IMR-90 (cell line): Measurements from ENCODE around the gene ELOA. TPM values are rescaled to one million over a fixed set of nuclear protein-coding genes. Genes with fewer than 3 reads are reported as not detected.

Source experiments
- ATAC-seq: fragments of 200-7000 bp; cut with Tn5 transposase; 2 replicates; pipeline ENCODE4 v1.9.1; 2020; ENCODE audit warnings: low read depth, mild to moderate bottlenecking, moderate library complexity
- BruUV-seq: library from RNA; stranded (reverse); fragments of 400-500 nt; replicated peaks from 2 replicates; lab custom pipeline; 2021; lab: Mats Ljungman, UMichigan
- CTCF ChIA-PET: fragments of 300-600 bp; formaldehyde crosslinking; extraction: SDS; loops from one replicate; lab custom pipeline; 2021; ENCODE audit warnings: antibody characterized with exemption; lab: Yijun Ruan, JAX
- POLR2A ChIA-PET: fragments of 300-600 bp; sonication (Branson Sonifier 250); formaldehyde crosslinking; loops from one replicate; lab custom pipeline; 2022; ENCODE audit warnings: antibody characterized with exemption; ENCODE audit not compliant: unreplicated experiment; lab: Charles Lee
- DNase-seq: peaks from one replicate; pipeline ENCODE4 v3.0.0; 2013
- H2AFZ ChIP-seq: replicated peaks from 2 replicates; pipeline ENCODE3; 2013; ENCODE audit warnings: low read length, mild to moderate bottlenecking; ENCODE audit not compliant: poor library complexity
- H2AK5ac ChIP-seq: 2 replicates; pipeline ENCODE4 v1.6.1; 2013; ENCODE audit warnings: low read depth, low read length, inconsistent platforms
- H2AK9ac ChIP-seq: replicated peaks from 2 replicates; pipeline ENCODE3; 2013; ENCODE audit warnings: mild to moderate bottlenecking, low read depth, low read length, moderate library complexity; ENCODE audit not compliant: poor library complexity
- H2BK120ac ChIP-seq: 2 replicates; pipeline ENCODE4 v1.6.1; 2013; ENCODE audit warnings: low read depth, low read length, inconsistent platforms
- H2BK15ac ChIP-seq: 3 replicates; pipeline ENCODE4 v1.6.1; 2013; ENCODE audit warnings: low read depth, low read length, inconsistent platforms
- H2BK20ac ChIP-seq: 2 replicates; pipeline ENCODE4 v1.6.1; 2013; ENCODE audit warnings: low read depth, mild to moderate bottlenecking, inconsistent platforms, low read length, moderate library complexity
- H2BK5ac ChIP-seq: 2 replicates; pipeline ENCODE4 v1.6.1; 2013; ENCODE audit warnings: mild to moderate bottlenecking, low read depth, low read length, inconsistent platforms; ENCODE audit not compliant: poor library complexity, severe bottlenecking
- H3K14ac ChIP-seq: replicated peaks from 2 replicates; pipeline ENCODE4 v1.6.1; 2013; ENCODE audit warnings: low read depth, low read length, inconsistent platforms
- H3K18ac ChIP-seq: 2 replicates; pipeline ENCODE4 v1.6.1; 2013; ENCODE audit warnings: low read depth, low read length, control low read depth
- H3K23ac ChIP-seq: 2 replicates; pipeline ENCODE4 v1.6.1; 2013; ENCODE audit warnings: low read depth, low read length, inconsistent platforms
- H3K27ac ChIP-seq: 2 replicates; pipeline ENCODE4 v1.5.1; 2013; ENCODE audit warnings: mild to moderate bottlenecking, control low read depth, low read length; ENCODE audit not compliant: insufficient read depth
- H3K27me3 ChIP-seq: 2 replicates; pipeline ENCODE4 v1.6.1; 2013; ENCODE audit warnings: low read length; ENCODE audit not compliant: control insufficient read depth, insufficient read depth
- H3K36me3 ChIP-seq: 2 replicates; pipeline ENCODE4 v1.6.1; 2013; ENCODE audit warnings: low read length, mixed read lengths; ENCODE audit not compliant: control insufficient read depth, insufficient read depth
- H3K4ac ChIP-seq: 2 replicates; pipeline ENCODE4 v1.6.1; 2013; ENCODE audit warnings: low read depth, low read length, inconsistent platforms
- H3K4me1 ChIP-seq: 2 replicates; pipeline ENCODE4 v1.6.1; 2013; ENCODE audit warnings: low read length, mixed read lengths; ENCODE audit not compliant: control insufficient read depth, insufficient read depth
- H3K4me2 ChIP-seq: 2 replicates; pipeline ENCODE4 v1.6.1; 2013; ENCODE audit warnings: low read depth, mild to moderate bottlenecking, control low read depth, low read length, moderate library complexity
- H3K4me3 ChIP-seq: 2 replicates; pipeline ENCODE4 v1.5.1; 2013; ENCODE audit warnings: low read depth, mild to moderate bottlenecking, control low read depth, low read length, moderate library complexity; ENCODE audit not compliant: insufficient read depth
- H3K56ac ChIP-seq: 2 replicates; pipeline ENCODE4 v1.6.1; 2013; ENCODE audit warnings: low read length, inconsistent platforms; ENCODE audit not compliant: insufficient read depth; ENCODE audit errors: extremely low read depth
- H3K79me1 ChIP-seq, 2 experiments: 2 replicates each; pipeline ENCODE4 v1.6.1; 2013; ENCODE audit warnings: low read length in 2 of 2, inconsistent platforms in 1 of 2, low read depth in 1 of 2
- H3K9ac ChIP-seq: 2 replicates; pipeline ENCODE4 v1.6.1; 2013; ENCODE audit warnings: low read depth, low read length, control low read depth
- H3K9me1 ChIP-seq: 2 replicates; pipeline ENCODE4 v1.6.1; 2013; ENCODE audit warnings: low read length, inconsistent platforms; ENCODE audit not compliant: insufficient read depth
- H3K9me3 ChIP-seq: 2 replicates; pipeline ENCODE4 v1.6.1; 2013; ENCODE audit warnings: low read length; ENCODE audit not compliant: control insufficient read depth, insufficient read depth
- H4K20me1 ChIP-seq: 2 replicates; pipeline ENCODE4 v1.6.1; 2013; ENCODE audit warnings: low read length, inconsistent platforms; ENCODE audit not compliant: insufficient read depth
- H4K5ac ChIP-seq: 2 replicates; pipeline ENCODE4 v1.6.1; 2013; ENCODE audit warnings: mild to moderate bottlenecking, low read depth, low read length, control low read depth
- H4K8ac ChIP-seq, 2 experiments: 2 replicates each; pipeline ENCODE4 v1.6.1; 2013; ENCODE audit warnings: low read depth in 2 of 2, low read length in 2 of 2, control low read depth in 1 of 2, inconsistent platforms in 1 of 2
- H4K91ac ChIP-seq: 2 replicates; pipeline ENCODE4 v1.6.1; 2013; ENCODE audit warnings: low read depth, low read length, inconsistent platforms; ENCODE audit not compliant: insufficient read depth
- NFE2L2 ChIP-seq: fragments of 150-350 bp; IDR thresholded peaks from 2 replicates; pipeline ENCODE4 v1.6.1; 2016; ENCODE audit warnings: low read depth, mild to moderate bottlenecking, low read length
- RAD21 ChIP-seq: IDR thresholded peaks from 2 replicates; pipeline ENCODE4 v1.6.1; 2012; ENCODE audit warnings: low read length, improper control_type of control experiment
- RCOR1 ChIP-seq: IDR thresholded peaks from 2 replicates; pipeline ENCODE4 v1.6.1; 2012; ENCODE audit warnings: mild to moderate bottlenecking, low read length, improper control_type of control experiment; ENCODE audit not compliant: insufficient replicate concordance
- RFX5 ChIP-seq: IDR thresholded peaks from 2 replicates; pipeline ENCODE4 v1.8.0; 2012; ENCODE audit warnings: low read depth, mild to moderate bottlenecking, low read length, moderate library complexity
- USF2 ChIP-seq: fragments of 150-350 bp; IDR thresholded peaks from 2 replicates; pipeline ENCODE4 v1.6.1; 2017; ENCODE audit warnings: mild to moderate bottlenecking, antibody characterized with exemption, low read length, low read depth
- WGBS, 2 experiments: methylation state at CpG; one replicate each; pipeline versions ENCODE4 v1.1.5 to v1.1.7; 2013; ENCODE audit warnings: missing lambda C conversion rate in 2 of 2; ENCODE audit not compliant: insufficient read length in 1 of 2; ENCODE audit errors: extremely low coverage in 2 of 2; 5-methylcytosine and 5-hydroxymethylcytosine counted together
- dilution Hi-C: fragments of 300-500 bp; cut with HindIII; formaldehyde crosslinking; loops from one replicate; pipeline ENCODE4 v1.14.3; 2018; ENCODE audit warnings: low sequenced_read_pairs; ENCODE audit not compliant: unreplicated experiment
- in situ Hi-C: fragments of 300-500 bp; cut with MboI; formaldehyde crosslinking; loops from 3 replicates; pipeline ENCODE4 v1.14.3; 2019; ENCODE audit warnings: low sequenced_read_pairs, inconsistent platforms, mixed read lengths
- intact Hi-C: fragments of 100-400 bp; cut with micrococcal nuclease; formaldehyde crosslinking; loops from 2 replicates; pipeline ENCODE4 v1.10.0; 2022
- polyA plus RNA-seq, 3 experiments: library from polyadenylated mRNA; depleted of rRNA; stranded (reverse); fragments of >200 nt; gene quantifications; 2 replicates each; pipeline ENCODE4 v1.2.3, GENCODE V29; 2012; ENCODE audit warnings: low replicate concordance in 1 of 3
- total RNA-seq: library from RNA; depleted of rRNA; stranded (reverse); fragments of >200 nt; gene quantifications from 2 replicates; pipeline ENCODE4 v1.2.3, GENCODE V29; 2012

The ELOA gene
- total and polyA plus RNA-seq, 2 of the 4 experiments (the other 2 are of a cell fraction): 22.9 to 40.7 TPM

- in situ Hi-C loops: no loop called here
- Histone ChIP-seq H3K27me3 (no peaks in the 10 kb centered on the region), H3K4me2 (no peak overlapping the region), H3K56ac (no peak overlapping the region), H2AK5ac (no peak overlapping the region), H3K9ac (no peak overlapping the region), H3K4ac (no peak overlapping the region), H3K27ac (no peak overlapping the region), H3K9me3 (no peaks in the 10 kb centered on the region), H3K36me3 (peaks cover 24% of the 10 kb centered on the region), H3K9me1 (peaks cover 12% of the 10 kb centered on the region; the same call in 1 of the 2 replicates), H2BK20ac (no peak overlapping the region), H2AFZ (no peak overlapping the region), H4K20me1 (no peaks in the 10 kb centered on the region), H2BK5ac (no peak overlapping the region), H2BK15ac (no peak overlapping the region), H2AK9ac (no peak overlapping the region), H3K4me1 (peaks cover 7% of the 10 kb centered on the region; the same call in 1 of the 2 replicates), H3K23ac (no peak overlapping the region), H3K18ac (no peak overlapping the region), H3K14ac (no peak overlapping the region), H4K5ac (no peak overlapping the region), H4K91ac (no peak overlapping the region), H4K8ac (no peak overlapping the region), H2BK120ac (no peak overlapping the region), H3K4me3 (no peak overlapping the region), H3K79me1 (peaks cover 17 to 20% of the 10 kb centered on the region in 2 experiments)
- intact Hi-C loops: no loop called here
- POLR2A ChIA-PET: no interaction called here
- ATAC-seq: no peak
- no peak for TF ChIP-seq RAD21
- no peak for TF ChIP-seq USF2
- no peak for TF ChIP-seq NFE2L2
- no peak for TF ChIP-seq RFX5
- no peak for TF ChIP-seq RCOR1
- CTCF ChIA-PET: no interaction called here
- DNase-seq: no peak
- no TSS peak for BruUV-seq
- dilution Hi-C loops: no loop called here
- no CpG with 5 or more reads among the region's 5 CpGs for WGBS, 2 experiments
Observed at GRCh38 chr1:23803674-23804073, 60.4 kb downstream of the ELOA start.
